SK-N-SH (cell line): ENCODE data around the gene ASB3.

Experiments
- CTCF ChIP-seq: fragments of 200-600 bp; sonication (generic); IDR thresholded peaks from 2 replicates; pipeline ENCODE4 v1.6.1; 2017; ENCODE audit warnings: antibody characterized with exemption, mild to moderate bottlenecking, moderate library complexity
- ELF1 ChIP-seq: IDR thresholded peaks from 2 replicates; pipeline ENCODE4 v1.4.0; 2012
- EP300 ChIP-seq, 2 experiments: IDR thresholded peaks; 2 replicates each; pipeline versions ENCODE4 v1.4.0 to v1.6.1; 2012; ENCODE audit warnings: borderline replicate concordance in 1 of 2, low read depth in 1 of 2, low read length in 1 of 2
- EZH2phosphoT487 ChIP-seq: fragments of 200-600 bp; sonication (generic); IDR thresholded peaks from 2 replicates; pipeline ENCODE4 v1.6.1; 2017; ENCODE audit warnings: low read depth, mixed run types, mild to moderate bottlenecking, antibody characterized with exemption, moderate library complexity, borderline replicate concordance
- GABPA ChIP-seq: IDR thresholded peaks from 2 replicates; pipeline ENCODE4 v1.4.0; 2012; ENCODE audit warnings: low read depth, mild to moderate bottlenecking
- JUND ChIP-seq: IDR thresholded peaks from 2 replicates; pipeline ENCODE4 v1.4.0; 2012
- MAX ChIP-seq: IDR thresholded peaks from 2 replicates; pipeline ENCODE4 v1.4.0; 2012; ENCODE audit warnings: low read depth
- SIN3A ChIP-seq: IDR thresholded peaks from 2 replicates; pipeline ENCODE4 v1.6.1; 2012; ENCODE audit warnings: low read depth, mild to moderate bottlenecking, low read length, moderate library complexity, borderline replicate concordance
- TCF12 ChIP-seq: IDR thresholded peaks from 2 replicates; pipeline ENCODE4 v1.4.0; 2012
- TF ChIP-seq, protein P1 (sequence below): IDR thresholded peaks from 2 replicates; pipeline ENCODE4 v1.6.1; 2012; ENCODE audit warnings: mild to moderate bottlenecking, low read depth, low read length, moderate library complexity
- TF ChIP-seq, protein P2 (sequence below): IDR thresholded peaks from 2 replicates; pipeline ENCODE4 v1.4.0; 2012; ENCODE audit warnings: low read depth, borderline replicate concordance

DNA sequence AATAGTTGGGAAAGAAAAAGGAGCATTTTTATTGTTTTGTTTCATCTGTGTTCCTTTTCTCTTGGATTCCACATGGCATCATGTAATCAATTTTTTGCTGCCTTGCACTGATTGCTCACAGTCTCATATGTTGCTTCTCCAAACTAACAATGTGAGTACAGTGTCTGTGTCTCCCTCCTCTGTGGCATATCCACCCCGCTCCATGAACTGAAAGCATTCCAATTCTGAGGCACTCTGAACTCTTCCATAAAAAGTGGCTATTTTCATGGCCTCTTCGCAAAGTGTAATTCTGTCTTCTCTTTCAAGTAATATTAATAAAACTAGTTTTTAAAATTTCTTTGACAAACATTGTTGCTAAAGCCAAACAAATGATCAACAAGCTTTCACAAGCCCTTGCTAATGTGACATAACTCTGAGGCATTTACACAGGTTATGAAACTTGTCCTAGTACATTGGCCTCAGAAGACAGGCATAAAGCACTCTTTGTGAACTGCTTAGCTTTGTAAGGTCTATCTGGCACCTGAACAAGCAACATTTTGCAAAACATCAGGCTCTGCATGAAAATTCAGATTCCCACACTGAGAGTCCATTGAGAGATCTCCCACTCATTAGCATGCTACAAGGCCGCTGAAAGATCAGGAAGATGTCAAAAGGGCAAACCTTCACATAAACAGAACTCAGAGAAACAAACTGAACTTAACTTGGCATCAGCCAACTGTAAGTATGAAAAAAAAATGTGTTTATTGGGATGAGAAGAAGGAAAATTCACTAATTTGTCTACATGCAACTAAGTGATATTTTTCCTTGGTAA is 40.0 kb upstream of the ASB3 start:
- no peak for TF ChIP-seq GABPA
- TF ChIP-seq CTCF: no peak
- no peak for TF ChIP-seq EZH2phosphoT487
- no peak for TF ChIP-seq SIN3A
- no peak for TF ChIP-seq TCF12
- TF ChIP-seq JUND: no peak
- TF ChIP-seq ELF1: no peak
- no peak for TF ChIP-seq EP300 (IDR thresholded peaks at IDR 0.05; ENCODE audit: borderline replicate concordance in 1 of 2, low read depth in 1 of 2, low read length in 1 of 2)
- TF ChIP-seq, protein P1, sequence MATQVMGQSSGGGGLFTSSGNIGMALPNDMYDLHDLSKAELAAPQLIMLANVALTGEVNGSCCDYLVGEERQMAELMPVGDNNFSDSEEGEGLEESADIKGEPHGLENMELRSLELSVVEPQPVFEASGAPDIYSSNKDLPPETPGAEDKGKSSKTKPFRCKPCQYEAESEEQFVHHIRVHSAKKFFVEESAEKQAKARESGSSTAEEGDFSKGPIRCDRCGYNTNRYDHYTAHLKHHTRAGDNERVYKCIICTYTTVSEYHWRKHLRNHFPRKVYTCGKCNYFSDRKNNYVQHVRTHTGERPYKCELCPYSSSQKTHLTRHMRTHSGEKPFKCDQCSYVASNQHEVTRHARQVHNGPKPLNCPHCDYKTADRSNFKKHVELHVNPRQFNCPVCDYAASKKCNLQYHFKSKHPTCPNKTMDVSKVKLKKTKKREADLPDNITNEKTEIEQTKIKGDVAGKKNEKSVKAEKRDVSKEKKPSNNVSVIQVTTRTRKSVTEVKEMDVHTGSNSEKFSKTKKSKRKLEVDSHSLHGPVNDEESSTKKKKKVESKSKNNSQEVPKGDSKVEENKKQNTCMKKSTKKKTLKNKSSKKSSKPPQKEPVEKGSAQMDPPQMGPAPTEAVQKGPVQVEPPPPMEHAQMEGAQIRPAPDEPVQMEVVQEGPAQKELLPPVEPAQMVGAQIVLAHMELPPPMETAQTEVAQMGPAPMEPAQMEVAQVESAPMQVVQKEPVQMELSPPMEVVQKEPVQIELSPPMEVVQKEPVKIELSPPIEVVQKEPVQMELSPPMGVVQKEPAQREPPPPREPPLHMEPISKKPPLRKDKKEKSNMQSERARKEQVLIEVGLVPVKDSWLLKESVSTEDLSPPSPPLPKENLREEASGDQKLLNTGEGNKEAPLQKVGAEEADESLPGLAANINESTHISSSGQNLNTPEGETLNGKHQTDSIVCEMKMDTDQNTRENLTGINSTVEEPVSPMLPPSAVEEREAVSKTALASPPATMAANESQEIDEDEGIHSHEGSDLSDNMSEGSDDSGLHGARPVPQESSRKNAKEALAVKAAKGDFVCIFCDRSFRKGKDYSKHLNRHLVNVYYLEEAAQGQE: no peak
- TF ChIP-seq, protein P2, sequence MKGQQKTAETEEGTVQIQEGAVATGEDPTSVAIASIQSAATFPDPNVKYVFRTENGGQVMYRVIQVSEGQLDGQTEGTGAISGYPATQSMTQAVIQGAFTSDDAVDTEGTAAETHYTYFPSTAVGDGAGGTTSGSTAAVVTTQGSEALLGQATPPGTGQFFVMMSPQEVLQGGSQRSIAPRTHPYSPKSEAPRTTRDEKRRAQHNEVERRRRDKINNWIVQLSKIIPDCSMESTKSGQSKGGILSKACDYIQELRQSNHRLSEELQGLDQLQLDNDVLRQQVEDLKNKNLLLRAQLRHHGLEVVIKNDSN: no peak
- TF ChIP-seq MAX: no peak
